ENCODE data around the gene EP400.
"Not testable (repeated sequence)": the region's sequence is repeated elsewhere in the genome, so short reads cannot be mapped to it uniquely, and the experiment has no call there.

The EP400 gene

GRCh38 chr12:132049442-132049841 is 99.7 kb downstream of the EP400 start:
- no peak for DNase-seq

- DNase-seq = no peak
These were observed 100.1 kb downstream of the EP400 start for GRCh38 chr12:132049876-132050275.

GRCh38 chr12:132051718-132052117 is 102.0 kb downstream of the EP400 start:
- DNase-seq = not testable (repeated sequence)

GRCh38 chr12:132052196-132052932 is 102.6 kb downstream of the EP400 start:
- no peak for DNase-seq

GRCh38 chr12:132053338-132054330 is 103.9 kb downstream of the EP400 start:
- DNase-seq = no peak

- DNase-seq = no peak
These were observed 105.2 kb downstream of the EP400 start for GRCh38 chr12:132054983-132055382.

GRCh38 chr12:132055535-132056096 is 105.9 kb downstream of the EP400 start:
- DNase-seq = no peak

GRCh38 chr12:132056320-132056719 is 106.6 kb downstream of the EP400 start:
- DNase-seq = no peak

GRCh38 chr12:132056951-132057350 is 107.2 kb downstream of the EP400 start:
- no peak for DNase-seq

- DNase-seq = no peak
These were observed 107.9 kb downstream of the EP400 start for GRCh38 chr12:132057691-132058090.

- DNase-seq = no peak
These were observed 111.5 kb downstream of the EP400 start for GRCh38 chr12:132061197-132061596.

GRCh38 chr12:132061641-132062430 is 112.1 kb downstream of the EP400 start:
- no peak for DNase-seq

GRCh38 chr12:132062481-132062880 is 112.7 kb downstream of the EP400 start:
- DNase-seq = no peak

GRCh38 chr12:132063491-132063890 is 113.7 kb downstream of the EP400 start:
- no peak for DNase-seq

- no peak for DNase-seq
These were observed 114.9 kb downstream of the EP400 start for GRCh38 chr12:132064631-132065030.

- no peak for DNase-seq
These were observed 115.5 kb downstream of the EP400 start for GRCh38 chr12:132065203-132065602.

GRCh38 chr12:132065609-132066344 is 116.0 kb downstream of the EP400 start:
- DNase-seq = no peak

GRCh38 chr12:132066345-132066685 is 116.6 kb downstream of the EP400 start:
- no peak for DNase-seq

- DNase-seq = no peak
These were observed 117.0 kb downstream of the EP400 start for GRCh38 chr12:132066749-132067148.

- no peak for DNase-seq
These were observed 117.4 kb downstream of the EP400 start for GRCh38 chr12:132067182-132067581.

GRCh38 chr12:132068250-132068649 is 118.5 kb downstream of the EP400 start:
- DNase-seq = no peak

GRCh38 chr12:132069336-132069985 is 119.7 kb downstream of the EP400 start:
- DNase-seq = no peak
